NCI-H510A (cell line): Measurements from ENCODE around the gene MAG.

Source experiments
- DNase-seq: peaks from one replicate; lab custom pipeline; 2025; lab: John Stamatoyannopoulos, UW

Gene MAG

DNA sequence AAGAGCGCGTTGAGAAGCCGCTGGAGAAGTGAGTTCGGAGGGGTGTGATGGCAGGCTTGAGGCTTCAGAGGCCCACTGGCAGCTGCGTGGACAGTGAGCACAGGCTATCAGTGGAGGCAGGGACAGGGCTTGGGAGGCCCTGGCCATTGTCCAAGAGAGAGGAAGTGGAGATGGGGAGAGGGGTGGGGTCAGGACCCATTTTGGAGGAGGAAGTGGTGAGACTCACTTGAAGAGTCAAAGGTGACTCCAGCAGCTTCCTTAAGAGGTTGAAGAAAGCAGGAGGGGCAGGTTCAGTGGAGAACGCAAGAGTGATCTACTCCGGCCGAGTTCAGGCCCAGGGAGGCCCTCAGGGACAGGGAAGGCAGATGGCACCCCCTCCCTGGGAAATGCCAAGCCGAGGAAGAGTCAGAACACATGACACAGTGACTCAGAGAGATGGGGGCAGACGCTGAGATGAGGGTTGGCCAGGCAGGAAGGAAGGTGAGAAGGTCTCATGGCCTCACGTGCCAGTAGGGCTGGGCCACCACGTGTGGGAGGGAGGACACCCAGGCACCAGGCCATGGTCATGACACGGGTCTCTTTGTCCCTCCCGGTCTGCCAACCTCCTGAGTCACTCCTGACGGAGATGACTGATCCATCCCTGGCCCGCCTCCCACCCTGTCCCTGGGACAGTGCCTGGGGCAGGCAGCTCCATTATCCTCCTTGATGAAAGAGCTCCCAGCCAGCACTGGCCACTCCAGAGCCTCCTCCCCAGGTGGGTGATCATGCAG is 26.9 kb downstream of the MAG start:
- no peak for DNase-seq

- no peak for DNase-seq
Observed at GRCh38 chr19:35320065-35320713, 28.2 kb downstream of the MAG start.

GRCh38 chr19:35321291-35321690 is 29.3 kb downstream of the MAG start:
- no peak for DNase-seq

DNA sequence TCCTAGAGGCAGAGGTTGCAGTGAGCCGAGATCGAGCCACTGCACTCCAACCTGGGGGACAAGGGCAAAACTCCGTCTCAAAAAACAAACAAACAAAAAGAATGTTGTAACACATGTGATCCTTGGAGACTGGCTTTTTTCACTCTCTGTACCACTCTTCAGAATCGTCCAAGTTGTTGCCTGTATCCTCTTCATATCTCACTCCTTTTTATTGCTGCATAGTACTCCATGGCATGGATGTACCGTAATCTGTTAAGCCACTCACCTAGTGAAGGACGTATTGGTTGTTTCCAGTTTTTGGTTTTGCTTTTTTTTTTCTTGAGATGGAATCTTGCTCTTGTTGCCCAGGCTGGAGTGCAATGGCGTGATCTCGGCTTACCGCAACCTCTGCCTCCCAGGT is 30.1 kb downstream of the MAG start:
- no peak for DNase-seq

- no peak for DNase-seq
Observed at GRCh38 chr19:35327642-35328041, 35.7 kb downstream of the MAG start.

DNA sequence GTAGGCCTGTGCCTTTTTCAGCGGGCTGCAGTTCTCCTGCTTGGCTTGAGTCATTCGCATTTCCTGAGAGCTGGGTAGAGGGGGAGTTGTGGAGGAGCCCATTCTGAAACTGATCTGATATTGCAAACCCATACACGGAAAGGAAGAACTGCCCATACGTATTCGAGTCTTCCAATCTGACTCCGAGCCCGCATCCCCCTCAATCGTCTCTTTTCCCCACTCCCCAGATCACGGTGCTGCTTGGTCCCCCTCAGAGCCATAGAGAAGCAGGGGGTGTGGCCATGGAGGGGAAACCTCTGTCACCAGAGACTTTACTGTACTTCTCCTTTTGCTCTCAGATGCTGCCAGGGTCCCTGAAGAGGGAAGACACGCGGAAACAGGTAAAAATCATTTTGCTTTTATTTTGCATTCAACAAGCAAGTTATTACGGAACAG is 36.9 kb downstream of the MAG start, which contains the start of gene CD22:
TSS of gene CD22 (plus strand) at position 337 of the 435 bp plus-strand sequence. CDS start 2,854 bp downstream, outside the sequence.
- DNase-seq: no peak

GRCh38 chr19:35329323-35329722 is 37.4 kb downstream of the MAG start:
- no peak for DNase-seq

GRCh38 chr19:35330475-35330874 is 38.5 kb downstream of the MAG start:
- DNase-seq: no peak

DNA sequence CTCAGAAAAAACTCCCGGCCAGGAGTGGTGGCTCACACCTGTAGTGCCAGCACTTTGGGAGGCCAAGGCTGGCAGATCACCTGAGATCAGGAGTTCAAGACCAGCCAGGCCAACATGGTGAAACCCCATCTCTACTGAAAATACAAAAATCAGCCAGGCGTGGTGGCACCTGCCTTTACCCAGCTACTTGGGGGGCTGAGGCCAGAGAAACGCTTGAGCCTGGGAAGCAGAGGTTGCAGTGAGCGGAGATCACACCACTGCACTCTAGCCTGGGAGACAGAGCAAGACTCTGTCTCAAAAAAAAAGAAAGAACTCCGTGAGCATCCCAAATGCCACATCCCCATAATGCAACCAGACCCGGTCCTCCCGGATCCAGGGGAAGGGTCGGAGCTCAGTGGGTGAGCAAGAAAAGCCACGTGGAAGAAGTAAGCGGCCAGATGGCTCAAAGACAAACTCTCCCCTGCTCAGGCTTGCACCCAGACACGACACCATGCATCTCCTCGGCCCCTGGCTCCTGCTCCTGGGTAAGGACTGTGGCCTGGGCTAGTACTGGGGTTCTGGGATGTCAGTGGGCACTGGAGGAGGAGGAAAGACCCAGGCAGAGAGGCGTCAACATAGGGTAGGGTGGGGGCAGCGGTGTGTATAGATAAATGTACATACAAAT is 39.7 kb downstream of the MAG start:
- no peak for DNase-seq

DNA sequence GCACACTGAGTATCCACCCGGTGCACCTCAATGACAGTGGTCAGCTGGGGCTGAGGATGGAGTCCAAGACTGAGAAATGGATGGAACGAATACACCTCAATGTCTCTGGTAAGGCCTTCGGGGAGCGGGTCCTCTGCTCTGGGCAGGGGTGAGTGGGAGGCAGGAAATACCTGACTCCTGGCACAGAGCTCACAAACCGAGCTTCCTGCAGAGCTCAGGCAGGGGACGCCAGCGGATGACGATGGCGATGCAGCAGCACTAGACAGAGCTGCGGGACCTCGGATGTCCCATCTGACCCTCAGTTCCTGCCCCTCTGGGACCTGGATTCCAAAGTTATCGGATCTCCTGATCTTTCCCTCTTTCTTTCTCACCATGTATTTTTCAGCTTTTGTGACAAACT is 40.9 kb downstream of the MAG start:
- DNase-seq: no peak

DNA sequence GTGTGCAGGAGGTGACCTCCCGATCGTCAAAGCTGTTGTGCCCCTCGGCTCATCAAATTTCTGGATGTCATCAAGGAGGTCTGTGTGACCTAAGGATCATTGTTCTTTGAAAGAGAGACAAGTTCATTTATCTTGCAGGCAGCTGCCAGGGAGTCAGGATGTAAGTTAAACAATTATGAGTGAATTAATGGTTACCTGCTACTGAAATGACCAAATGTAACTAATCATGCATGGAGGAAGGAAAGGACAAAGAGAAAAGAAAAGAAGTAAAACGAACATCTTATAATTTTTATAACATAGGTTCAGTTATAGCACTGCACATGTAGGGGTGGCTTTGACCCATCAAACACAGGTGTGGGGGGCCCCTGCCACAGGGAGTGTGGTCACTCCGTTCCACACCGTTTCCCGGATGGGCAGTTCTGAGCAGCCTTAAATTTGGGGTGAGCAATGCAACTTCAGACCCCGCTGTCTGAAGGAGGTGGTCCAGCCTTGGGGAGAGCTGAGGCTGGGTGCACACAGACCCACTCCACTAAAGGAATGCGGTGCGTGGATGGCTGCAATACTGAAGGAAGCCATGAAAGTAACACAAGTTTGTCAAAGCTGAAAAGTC is 42.3 kb downstream of the MAG start:
- DNase-seq: no peak

GRCh38 chr19:35336166-35336955 is 44.4 kb downstream of the MAG start:
- DNase-seq: no peak

GRCh38 chr19:35337097-35337983 is 45.4 kb downstream of the MAG start:
- DNase-seq: no peak

GRCh38 chr19:35337984-35338296 is 46.0 kb downstream of the MAG start:
- DNase-seq: no peak

DNA sequence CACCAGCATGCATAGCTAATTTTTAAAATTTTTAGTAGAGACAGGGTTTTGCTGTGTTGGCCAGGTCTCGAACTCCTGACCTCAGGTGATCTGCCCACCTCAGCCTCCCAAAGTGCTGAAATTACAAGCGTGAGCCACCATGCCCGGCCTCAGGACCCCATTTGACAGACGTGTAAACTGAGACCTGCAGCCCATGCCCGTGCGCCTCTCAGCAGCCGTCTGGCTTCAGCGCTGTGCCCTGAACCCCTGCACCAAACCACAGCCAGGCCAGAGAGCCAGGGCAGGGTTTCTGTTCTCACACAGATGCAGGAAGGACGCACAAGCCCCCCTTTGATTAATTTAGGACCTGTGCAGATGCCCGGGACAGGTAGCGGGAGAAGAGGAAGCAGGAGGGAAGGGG is 48.5 kb downstream of the MAG start:
- no peak for DNase-seq

- no peak for DNase-seq
Observed at GRCh38 chr19:35341006-35341405, 49.0 kb downstream of the MAG start.

DNA sequence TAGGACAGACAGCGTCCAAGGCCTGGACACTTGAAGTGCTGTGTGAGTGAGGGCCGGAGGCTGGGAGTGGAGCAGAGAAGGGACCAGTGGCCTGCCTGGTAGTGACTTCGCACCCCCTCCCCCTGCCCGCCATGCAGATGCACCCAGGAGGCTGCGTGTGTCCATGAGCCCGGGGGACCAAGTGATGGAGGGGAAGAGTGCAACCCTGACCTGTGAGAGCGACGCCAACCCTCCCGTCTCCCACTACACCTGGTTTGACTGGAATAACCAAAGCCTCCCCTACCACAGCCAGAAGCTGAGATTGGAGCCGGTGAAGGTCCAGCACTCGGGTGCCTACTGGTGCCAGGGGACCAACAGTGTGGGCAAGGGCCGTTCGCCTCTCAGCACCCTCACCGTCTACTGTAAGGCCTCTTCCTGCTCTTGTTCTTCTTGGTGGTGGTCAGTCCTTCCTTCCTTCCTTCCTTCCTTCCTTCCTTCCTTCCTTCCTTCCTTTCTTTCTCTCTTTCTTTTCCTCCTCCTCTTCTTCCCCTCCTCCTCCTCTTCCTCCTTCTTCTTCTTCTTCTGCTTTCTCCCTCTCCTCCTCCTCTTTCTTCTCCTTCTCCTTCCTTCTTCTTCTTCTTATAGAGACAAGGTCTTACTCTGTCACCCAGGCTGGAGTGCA is 49.7 kb downstream of the MAG start:
- no peak for DNase-seq

GRCh38 chr19:35342430-35342829 is 50.5 kb downstream of the MAG start:
- DNase-seq: no peak

DNA sequence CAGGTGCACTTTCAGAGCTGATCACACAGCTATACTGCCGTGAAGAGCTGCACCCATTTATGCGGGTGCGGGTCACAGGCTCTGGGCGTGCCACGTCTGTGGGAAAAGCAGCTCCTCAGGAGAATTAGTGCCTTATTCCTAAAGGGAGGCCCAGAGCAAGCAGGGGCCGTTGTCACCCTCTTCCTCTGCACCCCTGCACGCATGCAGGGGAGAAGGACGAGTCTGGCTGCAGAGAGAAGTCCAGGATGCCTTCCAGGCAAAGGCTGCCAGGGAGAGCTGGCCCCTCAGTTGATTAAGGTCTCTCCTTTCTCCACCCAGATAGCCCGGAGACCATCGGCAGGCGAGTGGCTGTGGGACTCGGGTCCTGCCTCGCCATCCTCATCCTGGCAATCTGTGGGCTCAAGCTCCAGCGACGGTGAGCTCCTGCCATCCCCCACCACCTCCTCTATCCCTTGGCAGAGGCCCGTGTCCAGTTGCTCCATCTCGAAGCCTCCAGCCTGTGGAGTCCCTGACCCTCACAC is 52.6 kb downstream of the MAG start:
- DNase-seq: no peak

DNA sequence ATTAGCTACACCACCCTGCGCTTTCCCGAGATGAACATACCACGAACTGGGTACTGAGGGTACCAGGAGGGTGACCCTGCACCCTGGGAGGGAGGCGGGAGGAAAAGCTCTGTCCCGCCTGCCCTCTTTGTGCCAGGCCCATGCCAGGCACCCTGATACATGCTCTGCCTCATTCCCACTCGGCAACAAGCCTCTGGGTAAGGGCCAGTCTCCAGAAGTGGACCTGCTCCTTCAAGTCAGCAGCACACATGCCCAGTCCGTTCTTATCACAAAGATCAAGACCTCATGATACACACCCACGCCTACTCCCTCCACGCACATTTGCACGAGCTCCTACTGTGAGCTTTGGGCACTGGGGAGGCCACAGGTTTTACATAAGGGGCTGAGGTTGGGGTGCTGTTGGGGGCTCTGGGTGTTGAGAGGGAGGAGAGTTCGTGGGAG is 53.7 kb downstream of the MAG start:
- no peak for DNase-seq
